ENCODE results near the gene KRTAP10-6. TPM values are rescaled to one million over a fixed set of nuclear protein-coding genes. Genes with fewer than 3 reads are reported as not detected.
"Not testable (repeated sequence)": the region's sequence is repeated elsewhere in the genome, so short reads cannot be mapped to it uniquely, and the experiment has no call there.

Gene KRTAP10-6
- total RNA-seq, 2 experiments from 2014 or later: not detected

- no peak overlapping the region for H3K27ac ChIP-seq (ENCODE audit: low read depth, low read length, poor library complexity, severe bottlenecking)
- no peak overlapping the region for H3K4me2 ChIP-seq (ENCODE audit: low read length)
- BruUV-seq (replicated peaks): no TSS peak
- H3K4me3 ChIP-seq (ENCODE audit: low read depth, low read length, poor library complexity, severe bottlenecking): no peak overlapping the region
- peaks cover 11% of the 10 kb centered on the region for H3K9me3 ChIP-seq (ENCODE audit: low read length)
- H4K20me1 ChIP-seq (ENCODE audit: insufficient read depth, low read length): no peaks in the 10 kb centered on the region
- TF ChIP-seq, protein P1, sequence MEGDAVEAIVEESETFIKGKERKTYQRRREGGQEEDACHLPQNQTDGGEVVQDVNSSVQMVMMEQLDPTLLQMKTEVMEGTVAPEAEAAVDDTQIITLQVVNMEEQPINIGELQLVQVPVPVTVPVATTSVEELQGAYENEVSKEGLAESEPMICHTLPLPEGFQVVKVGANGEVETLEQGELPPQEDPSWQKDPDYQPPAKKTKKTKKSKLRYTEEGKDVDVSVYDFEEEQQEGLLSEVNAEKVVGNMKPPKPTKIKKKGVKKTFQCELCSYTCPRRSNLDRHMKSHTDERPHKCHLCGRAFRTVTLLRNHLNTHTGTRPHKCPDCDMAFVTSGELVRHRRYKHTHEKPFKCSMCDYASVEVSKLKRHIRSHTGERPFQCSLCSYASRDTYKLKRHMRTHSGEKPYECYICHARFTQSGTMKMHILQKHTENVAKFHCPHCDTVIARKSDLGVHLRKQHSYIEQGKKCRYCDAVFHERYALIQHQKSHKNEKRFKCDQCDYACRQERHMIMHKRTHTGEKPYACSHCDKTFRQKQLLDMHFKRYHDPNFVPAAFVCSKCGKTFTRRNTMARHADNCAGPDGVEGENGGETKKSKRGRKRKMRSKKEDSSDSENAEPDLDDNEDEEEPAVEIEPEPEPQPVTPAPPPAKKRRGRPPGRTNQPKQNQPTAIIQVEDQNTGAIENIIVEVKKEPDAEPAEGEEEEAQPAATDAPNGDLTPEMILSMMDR (conservative IDR thresholded peaks at IDR 0.05; ENCODE audit: low read length): no peak
- no peak for TF ChIP-seq EZH2phosphoT487 (IDR thresholded peaks at IDR 0.05; ENCODE audit: borderline replicate concordance, low read depth, low read length)
- no peaks in the 10 kb centered on the region for H3K79me2 ChIP-seq (ENCODE audit: insufficient read depth, low read depth, low read length)
- H2AFZ ChIP-seq (ENCODE audit: low read length): no peak overlapping the region
- CTCF ChIA-PET (ENCODE audit: unreplicated experiment): no interaction called here
- intact Hi-C loops (cut with micrococcal nuclease; ENCODE audit: unreplicated experiment): no loop called here
- peaks cover 7% of the 10 kb centered on the region for H3K4me1 ChIP-seq (ENCODE audit: insufficient read depth, low read length, poor library complexity, severe bottlenecking)
- POLR2A ChIA-PET: no interaction called here
- H3K36me3 ChIP-seq (ENCODE audit: insufficient read depth, low read length): no peaks in the 10 kb centered on the region
- no peaks in the 10 kb centered on the region for H3K9me2 ChIP-seq (ENCODE audit: insufficient read depth, low read length)
- DNase-seq (ENCODE audit: low spot score): no peak
These were observed 41.5 kb downstream of the KRTAP10-6 start for GRCh38 chr21:44550807-44551206.

DNA sequence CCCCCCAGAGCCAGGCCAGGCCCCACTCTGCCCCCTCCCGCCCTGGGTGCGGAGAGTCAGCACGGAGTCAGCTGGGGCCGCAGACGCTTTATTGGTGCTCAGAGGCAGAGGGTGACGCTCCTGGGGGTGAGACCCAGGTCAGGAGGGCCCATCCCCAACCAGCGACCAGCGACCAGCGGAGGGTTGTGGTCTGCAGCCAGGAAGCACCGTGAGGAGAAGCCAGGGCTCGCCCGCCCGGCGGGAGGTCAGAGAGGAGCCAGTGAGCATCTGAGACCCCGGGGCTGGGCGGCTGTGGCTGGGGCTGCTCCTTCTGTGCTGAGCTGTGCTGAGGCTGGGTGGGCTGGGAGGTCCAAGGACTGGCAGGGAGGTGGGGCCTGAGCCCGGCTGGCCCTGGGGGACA, 42.0 kb downstream of the KRTAP10-6 start:
- H3K9me2 ChIP-seq (ENCODE audit: insufficient read depth, low read length); H3K36me3 ChIP-seq (ENCODE audit: insufficient read depth, low read length); H3K4me3 ChIP-seq (ENCODE audit: low read depth, low read length, poor library complexity, severe bottlenecking); H3K79me2 ChIP-seq (ENCODE audit: insufficient read depth, low read depth, low read length); H3K4me2 ChIP-seq (ENCODE audit: low read length); BruUV-seq (replicated peaks); DNase-seq (ENCODE audit: low spot score); H4K20me1 ChIP-seq (ENCODE audit: insufficient read depth, low read length); intact Hi-C loops (cut with micrococcal nuclease; ENCODE audit: unreplicated experiment); CTCF ChIA-PET (ENCODE audit: unreplicated experiment); POLR2A ChIA-PET; H3K27ac ChIP-seq (ENCODE audit: low read depth, low read length, poor library complexity, severe bottlenecking); H2AFZ ChIP-seq (ENCODE audit: low read length); H3K4me1 ChIP-seq (ENCODE audit: insufficient read depth, low read length, poor library complexity, severe bottlenecking): not testable (repeated sequence)
- H3K9me3 ChIP-seq (ENCODE audit: low read length): peaks cover 11% of the 10 kb centered on the region

GRCh38 chr21:44549525-44550211, 42.6 kb downstream of the KRTAP10-6 start:
- CTCF ChIA-PET (ENCODE audit: unreplicated experiment): no interaction called here

More at GRCh38 chr21:44549525-44550211, 42.6 kb downstream of the KRTAP10-6 start:
- Histone ChIP-seq H3K4me3 (ENCODE audit: low read depth, low read length, poor library complexity, severe bottlenecking) (no peak overlapping the region), H3K9me2 (ENCODE audit: insufficient read depth, low read length) (no peaks in the 10 kb centered on the region), H2AFZ (ENCODE audit: low read length) (no peak overlapping the region), H3K36me3 (ENCODE audit: insufficient read depth, low read length) (no peaks in the 10 kb centered on the region), H3K9me3 (ENCODE audit: low read length) (peaks cover 11% of the 10 kb centered on the region), H3K4me1 (ENCODE audit: insufficient read depth, low read length, poor library complexity, severe bottlenecking) (peaks cover 7% of the 10 kb centered on the region), H3K79me2 (ENCODE audit: insufficient read depth, low read depth, low read length) (no peaks in the 10 kb centered on the region), H3K27ac (ENCODE audit: low read depth, low read length, poor library complexity, severe bottlenecking) (no peak overlapping the region), H4K20me1 (ENCODE audit: insufficient read depth, low read length) (no peaks in the 10 kb centered on the region), H3K4me2 (ENCODE audit: low read length) (no peak overlapping the region)
- TF ChIP-seq, protein P1 (conservative IDR thresholded peaks at IDR 0.05; ENCODE audit: low read length): no peak
- no peak for TF ChIP-seq EZH2phosphoT487 (IDR thresholded peaks at IDR 0.05; ENCODE audit: borderline replicate concordance, low read depth, low read length)
- BruUV-seq (replicated peaks): no TSS peak
- intact Hi-C loops (cut with micrococcal nuclease; ENCODE audit: unreplicated experiment): no loop called here
- no peak for DNase-seq (ENCODE audit: low spot score)
- POLR2A ChIA-PET: no interaction called here

Data from OCI-LY7 (cell line).